HCT116 (cell line): ENCODE results near the gene TSSK2.
"Not testable (repeated sequence)": the region's sequence is repeated elsewhere in the genome, so short reads cannot be mapped to it uniquely, and the experiment has no call there.

ENCODE experiments used
- EZH2 ChIP-seq: fragments of 200-600 bp; sonication (generic); IDR thresholded peaks from 2 replicates; pipeline ENCODE4 v1.6.1; 2017; ENCODE audit warnings: antibody characterized with exemption, mixed run types
- POLR2A ChIP-seq: IDR thresholded peaks from 2 replicates; pipeline ENCODE4 v1.7.0; 2011; ENCODE audit warnings: borderline replicate concordance; ENCODE audit not compliant: insufficient read depth, insufficient read length; ENCODE audit errors: extremely low read depth
- POLR2AphosphoS5 ChIP-seq: IDR thresholded peaks from 2 replicates; pipeline ENCODE4 v1.6.1; 2011; ENCODE audit warnings: mild to moderate bottlenecking, low read depth, low read length, moderate library complexity
- SIN3A ChIP-seq: IDR thresholded peaks from 2 replicates; pipeline ENCODE4 v1.6.1; 2012; ENCODE audit warnings: low read depth
- TCF7L2 ChIP-seq: IDR thresholded peaks from 2 replicates; pipeline ENCODE4 v1.7.0; 2011; ENCODE audit warnings: borderline replicate concordance, inconsistent platforms; ENCODE audit not compliant: insufficient read depth, insufficient read length; ENCODE audit errors: extremely low read depth
- TF ChIP-seq, protein P1 (sequence below), 3 experiments: fragments of 200-600 bp in 1 of 3; sonication (generic) in 1 of 3; IDR thresholded peaks in 2 of 3; conservative IDR thresholded peaks in 1 of 3; 2 replicates each; pipeline ENCODE4 v1.5.1; 2012 to 2017; ENCODE audit warnings: low read depth in 2 of 3, low read length in 2 of 3, antibody characterized with exemption in 1 of 3, borderline replicate concordance in 1 of 3, control low read depth in 1 of 3, mild to moderate bottlenecking in 1 of 3, mixed read lengths in 1 of 3, mixed run types in 1 of 3, moderate library complexity in 1 of 3; ENCODE audit not compliant: insufficient read depth in 1 of 3
- TF ChIP-seq, protein P2 (sequence below): IDR thresholded peaks from 2 replicates; pipeline ENCODE4 v1.6.1; 2011; ENCODE audit warnings: mild to moderate bottlenecking, low read length, moderate library complexity; ENCODE audit not compliant: insufficient replicate concordance; ENCODE audit errors: extremely low read depth
- TF ChIP-seq, protein P3 (sequence below): IDR thresholded peaks from 2 replicates; pipeline ENCODE4 v1.6.1; 2012; ENCODE audit warnings: low read depth
- TF ChIP-seq, protein P4 (sequence below): IDR thresholded peaks from 2 replicates; pipeline ENCODE4 v1.6.1; 2012

DNA sequence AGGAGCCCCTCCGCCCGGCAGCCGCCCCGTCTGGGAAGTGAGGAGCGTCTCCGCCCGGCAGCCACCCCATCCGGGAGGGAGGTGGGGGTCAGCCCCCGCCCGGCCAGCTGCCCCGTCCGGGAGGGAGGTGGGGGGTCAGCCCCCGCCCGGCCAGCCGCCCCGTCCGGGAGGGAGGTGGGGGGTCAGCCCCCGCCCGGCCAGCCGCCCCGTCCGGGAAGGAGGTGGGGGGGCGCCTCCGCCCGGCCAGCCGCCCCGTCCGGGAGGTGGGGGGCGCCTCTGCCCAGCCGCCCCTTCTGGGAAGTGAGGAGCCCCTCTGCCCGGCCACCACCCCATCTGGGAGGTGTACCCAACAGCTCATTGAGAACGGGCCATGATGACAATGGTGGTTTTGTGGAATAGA, 46.5 kb upstream of the TSSK2 start:
- TF ChIP-seq, protein P1, sequence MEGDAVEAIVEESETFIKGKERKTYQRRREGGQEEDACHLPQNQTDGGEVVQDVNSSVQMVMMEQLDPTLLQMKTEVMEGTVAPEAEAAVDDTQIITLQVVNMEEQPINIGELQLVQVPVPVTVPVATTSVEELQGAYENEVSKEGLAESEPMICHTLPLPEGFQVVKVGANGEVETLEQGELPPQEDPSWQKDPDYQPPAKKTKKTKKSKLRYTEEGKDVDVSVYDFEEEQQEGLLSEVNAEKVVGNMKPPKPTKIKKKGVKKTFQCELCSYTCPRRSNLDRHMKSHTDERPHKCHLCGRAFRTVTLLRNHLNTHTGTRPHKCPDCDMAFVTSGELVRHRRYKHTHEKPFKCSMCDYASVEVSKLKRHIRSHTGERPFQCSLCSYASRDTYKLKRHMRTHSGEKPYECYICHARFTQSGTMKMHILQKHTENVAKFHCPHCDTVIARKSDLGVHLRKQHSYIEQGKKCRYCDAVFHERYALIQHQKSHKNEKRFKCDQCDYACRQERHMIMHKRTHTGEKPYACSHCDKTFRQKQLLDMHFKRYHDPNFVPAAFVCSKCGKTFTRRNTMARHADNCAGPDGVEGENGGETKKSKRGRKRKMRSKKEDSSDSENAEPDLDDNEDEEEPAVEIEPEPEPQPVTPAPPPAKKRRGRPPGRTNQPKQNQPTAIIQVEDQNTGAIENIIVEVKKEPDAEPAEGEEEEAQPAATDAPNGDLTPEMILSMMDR (IDR thresholded peaks at IDR 0.05 in 2 of 3, conservative IDR thresholded peaks at IDR 0.05 in 1 of 3; ENCODE audit: borderline replicate concordance in 1 of 3, insufficient read depth in 1 of 3, low read depth in 2 of 3, low read length in 2 of 3) = not testable (repeated sequence)
- TF ChIP-seq POLR2AphosphoS5, POLR2A, TCF7L2, EZH2, SIN3A: not testable (repeated sequence)
- TF ChIP-seq, protein P2, sequence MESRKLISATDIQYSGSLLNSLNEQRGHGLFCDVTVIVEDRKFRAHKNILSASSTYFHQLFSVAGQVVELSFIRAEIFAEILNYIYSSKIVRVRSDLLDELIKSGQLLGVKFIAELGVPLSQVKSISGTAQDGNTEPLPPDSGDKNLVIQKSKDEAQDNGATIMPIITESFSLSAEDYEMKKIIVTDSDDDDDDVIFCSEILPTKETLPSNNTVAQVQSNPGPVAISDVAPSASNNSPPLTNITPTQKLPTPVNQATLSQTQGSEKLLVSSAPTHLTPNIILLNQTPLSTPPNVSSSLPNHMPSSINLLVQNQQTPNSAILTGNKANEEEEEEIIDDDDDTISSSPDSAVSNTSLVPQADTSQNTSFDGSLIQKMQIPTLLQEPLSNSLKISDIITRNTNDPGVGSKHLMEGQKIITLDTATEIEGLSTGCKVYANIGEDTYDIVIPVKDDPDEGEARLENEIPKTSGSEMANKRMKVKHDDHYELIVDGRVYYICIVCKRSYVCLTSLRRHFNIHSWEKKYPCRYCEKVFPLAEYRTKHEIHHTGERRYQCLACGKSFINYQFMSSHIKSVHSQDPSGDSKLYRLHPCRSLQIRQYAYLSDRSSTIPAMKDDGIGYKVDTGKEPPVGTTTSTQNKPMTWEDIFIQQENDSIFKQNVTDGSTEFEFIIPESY = not testable (repeated sequence)
- TF ChIP-seq, protein P3, sequence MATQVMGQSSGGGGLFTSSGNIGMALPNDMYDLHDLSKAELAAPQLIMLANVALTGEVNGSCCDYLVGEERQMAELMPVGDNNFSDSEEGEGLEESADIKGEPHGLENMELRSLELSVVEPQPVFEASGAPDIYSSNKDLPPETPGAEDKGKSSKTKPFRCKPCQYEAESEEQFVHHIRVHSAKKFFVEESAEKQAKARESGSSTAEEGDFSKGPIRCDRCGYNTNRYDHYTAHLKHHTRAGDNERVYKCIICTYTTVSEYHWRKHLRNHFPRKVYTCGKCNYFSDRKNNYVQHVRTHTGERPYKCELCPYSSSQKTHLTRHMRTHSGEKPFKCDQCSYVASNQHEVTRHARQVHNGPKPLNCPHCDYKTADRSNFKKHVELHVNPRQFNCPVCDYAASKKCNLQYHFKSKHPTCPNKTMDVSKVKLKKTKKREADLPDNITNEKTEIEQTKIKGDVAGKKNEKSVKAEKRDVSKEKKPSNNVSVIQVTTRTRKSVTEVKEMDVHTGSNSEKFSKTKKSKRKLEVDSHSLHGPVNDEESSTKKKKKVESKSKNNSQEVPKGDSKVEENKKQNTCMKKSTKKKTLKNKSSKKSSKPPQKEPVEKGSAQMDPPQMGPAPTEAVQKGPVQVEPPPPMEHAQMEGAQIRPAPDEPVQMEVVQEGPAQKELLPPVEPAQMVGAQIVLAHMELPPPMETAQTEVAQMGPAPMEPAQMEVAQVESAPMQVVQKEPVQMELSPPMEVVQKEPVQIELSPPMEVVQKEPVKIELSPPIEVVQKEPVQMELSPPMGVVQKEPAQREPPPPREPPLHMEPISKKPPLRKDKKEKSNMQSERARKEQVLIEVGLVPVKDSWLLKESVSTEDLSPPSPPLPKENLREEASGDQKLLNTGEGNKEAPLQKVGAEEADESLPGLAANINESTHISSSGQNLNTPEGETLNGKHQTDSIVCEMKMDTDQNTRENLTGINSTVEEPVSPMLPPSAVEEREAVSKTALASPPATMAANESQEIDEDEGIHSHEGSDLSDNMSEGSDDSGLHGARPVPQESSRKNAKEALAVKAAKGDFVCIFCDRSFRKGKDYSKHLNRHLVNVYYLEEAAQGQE = not testable (repeated sequence)
- TF ChIP-seq, protein P4, sequence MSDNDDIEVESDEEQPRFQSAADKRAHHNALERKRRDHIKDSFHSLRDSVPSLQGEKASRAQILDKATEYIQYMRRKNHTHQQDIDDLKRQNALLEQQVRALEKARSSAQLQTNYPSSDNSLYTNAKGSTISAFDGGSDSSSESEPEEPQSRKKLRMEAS = not testable (repeated sequence)
